ENCODE data around the gene BRICD5. TPM values are rescaled to one million over a fixed set of nuclear protein-coding genes. Genes with fewer than 3 reads are reported as not detected.

BRICD5 gene
- total RNA-seq, 1 experiment from 2014 or later: 18.6 TPM

GRCh38 chr16:2246301-2246885, 35.7 kb upstream of the BRICD5 start:
- peaks cover 43% of the 10 kb centered on the region for H3K36me3 ChIP-seq (ENCODE audit: insufficient read depth, low read length, poor library complexity, severe bottlenecking)

GRCh38 chr16:2244926-2245795, 34.5 kb upstream of the BRICD5 start:
- ChIA-PET POLR2A (ENCODE audit: low non-redundant PET) (no interaction called here), CTCF (no interaction called here)
- H3K4me3 ChIP-seq (ENCODE audit: low read depth, low read length, poor library complexity, severe bottlenecking): no peak overlapping the region
- H3K27ac ChIP-seq (ENCODE audit: low read depth, low read length, poor library complexity, severe bottlenecking): no peak overlapping the region
- no peak for DNase-seq (ENCODE audit: low spot score)
- H3K9me3 ChIP-seq (ENCODE audit: low read depth, low read length, poor library complexity, severe bottlenecking): no peaks in the 10 kb centered on the region
- no peak for TF ChIP-seq EZH2 (IDR thresholded peaks at IDR 0.05; ENCODE audit: borderline replicate concordance, low read depth, low read length, poor library complexity, severe bottlenecking)
- TF ChIP-seq, protein P1, sequence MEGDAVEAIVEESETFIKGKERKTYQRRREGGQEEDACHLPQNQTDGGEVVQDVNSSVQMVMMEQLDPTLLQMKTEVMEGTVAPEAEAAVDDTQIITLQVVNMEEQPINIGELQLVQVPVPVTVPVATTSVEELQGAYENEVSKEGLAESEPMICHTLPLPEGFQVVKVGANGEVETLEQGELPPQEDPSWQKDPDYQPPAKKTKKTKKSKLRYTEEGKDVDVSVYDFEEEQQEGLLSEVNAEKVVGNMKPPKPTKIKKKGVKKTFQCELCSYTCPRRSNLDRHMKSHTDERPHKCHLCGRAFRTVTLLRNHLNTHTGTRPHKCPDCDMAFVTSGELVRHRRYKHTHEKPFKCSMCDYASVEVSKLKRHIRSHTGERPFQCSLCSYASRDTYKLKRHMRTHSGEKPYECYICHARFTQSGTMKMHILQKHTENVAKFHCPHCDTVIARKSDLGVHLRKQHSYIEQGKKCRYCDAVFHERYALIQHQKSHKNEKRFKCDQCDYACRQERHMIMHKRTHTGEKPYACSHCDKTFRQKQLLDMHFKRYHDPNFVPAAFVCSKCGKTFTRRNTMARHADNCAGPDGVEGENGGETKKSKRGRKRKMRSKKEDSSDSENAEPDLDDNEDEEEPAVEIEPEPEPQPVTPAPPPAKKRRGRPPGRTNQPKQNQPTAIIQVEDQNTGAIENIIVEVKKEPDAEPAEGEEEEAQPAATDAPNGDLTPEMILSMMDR (conservative IDR thresholded peaks at IDR 0.05; ENCODE audit: low read depth, low read length): no peak
- no peaks in the 10 kb centered on the region for H3K27me3 ChIP-seq (replicated peaks; ENCODE audit: insufficient read depth, low read depth, low read length, poor library complexity)
- intact Hi-C loops (cut with micrococcal nuclease; ENCODE audit: unreplicated experiment): no loop called here
- H3K36me3 ChIP-seq (ENCODE audit: insufficient read depth, low read length, poor library complexity, severe bottlenecking): peaks cover 43% of the 10 kb centered on the region
- H3K4me1 ChIP-seq (ENCODE audit: insufficient read depth, low read length, poor library complexity, severe bottlenecking): peaks cover 6% of the 10 kb centered on the region
- no TSS peak for BruUV-seq (replicated peaks)

More at GRCh38 chr16:2246301-2246885, 35.7 kb upstream of the BRICD5 start:
- no peaks in the 10 kb centered on the region for H3K27me3 ChIP-seq (replicated peaks; ENCODE audit: insufficient read depth, low read depth, low read length, poor library complexity)
- TF ChIP-seq, protein P1 (conservative IDR thresholded peaks at IDR 0.05; ENCODE audit: low read depth, low read length): no peak
- TF ChIP-seq EZH2 (IDR thresholded peaks at IDR 0.05; ENCODE audit: borderline replicate concordance, low read depth, low read length, poor library complexity, severe bottlenecking): no peak
- ChIA-PET POLR2A (ENCODE audit: low non-redundant PET) (interaction anchor here (0.6 kb wide), 1 partner anchor 419 kb away, joined by 10 read pairs; no protein-coding TSS in a partner anchor), CTCF (no interaction called here)
- H3K9me3 ChIP-seq (ENCODE audit: low read depth, low read length, poor library complexity, severe bottlenecking): no peaks in the 10 kb centered on the region
- H3K4me3 ChIP-seq (ENCODE audit: low read depth, low read length, poor library complexity, severe bottlenecking): no peak overlapping the region
- intact Hi-C loops (cut with micrococcal nuclease; ENCODE audit: unreplicated experiment): no loop called here
- H3K27ac ChIP-seq (ENCODE audit: low read depth, low read length, poor library complexity, severe bottlenecking): no peak overlapping the region
- BruUV-seq (replicated peaks): no TSS peak
- H3K4me1 ChIP-seq (ENCODE audit: insufficient read depth, low read length, poor library complexity, severe bottlenecking): peaks cover 11% of the 10 kb centered on the region
- DNase-seq (ENCODE audit: low spot score): no peak

- Histone ChIP-seq H3K27me3 (replicated peaks; ENCODE audit: insufficient read depth, low read depth, low read length, poor library complexity) (no peaks in the 10 kb centered on the region), H3K9me3 (ENCODE audit: low read depth, low read length, poor library complexity, severe bottlenecking) (no peaks in the 10 kb centered on the region), H3K36me3 (ENCODE audit: insufficient read depth, low read length, poor library complexity, severe bottlenecking) (peaks cover 48% of the 10 kb centered on the region), H3K4me3 (ENCODE audit: low read depth, low read length, poor library complexity, severe bottlenecking) (no peak overlapping the region), H3K4me1 (ENCODE audit: insufficient read depth, low read length, poor library complexity, severe bottlenecking) (no peaks in the 10 kb centered on the region), H3K27ac (ENCODE audit: low read depth, low read length, poor library complexity, severe bottlenecking) (no peak overlapping the region)
- ChIA-PET POLR2A (ENCODE audit: low non-redundant PET) (no interaction called here), CTCF (no interaction called here)
- no TSS peak for BruUV-seq (replicated peaks)
- DNase-seq (ENCODE audit: low spot score): no peak
- no peak for TF ChIP-seq EZH2 (IDR thresholded peaks at IDR 0.05; ENCODE audit: borderline replicate concordance, low read depth, low read length, poor library complexity, severe bottlenecking)
- TF ChIP-seq, protein P1 (conservative IDR thresholded peaks at IDR 0.05; ENCODE audit: low read depth, low read length): no peak
- intact Hi-C loops (cut with micrococcal nuclease; ENCODE audit: unreplicated experiment): no loop called here
These were observed 33.6 kb upstream of the BRICD5 start for GRCh38 chr16:2244301-2244700.
